Measurements from ENCODE around the gene FRAS1.

Gene FRAS1

DNA sequence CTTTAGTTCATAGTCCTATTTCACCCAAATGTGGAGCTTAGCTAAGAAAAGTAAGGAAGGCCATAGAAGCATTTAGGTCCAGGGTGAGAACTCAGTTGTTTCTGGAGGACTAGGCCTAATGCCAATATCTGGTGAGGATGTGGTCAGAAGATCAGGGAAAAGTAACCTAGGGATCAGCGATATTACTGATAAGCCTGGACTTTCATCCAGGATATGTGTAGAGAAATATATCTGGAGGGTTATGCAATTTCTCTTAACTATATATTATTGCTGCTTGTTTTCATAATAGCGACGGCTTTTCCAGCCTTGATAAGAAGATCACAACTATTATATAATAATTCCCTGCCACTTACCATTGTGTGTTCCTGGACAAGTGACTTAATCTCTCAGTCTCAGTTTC is 81.1 kb downstream of the FRAS1 start:
- POLR2A ChIA-PET, result no interaction called here
- CTCF ChIA-PET, result interaction anchor here (1.2 to 1.5 kb wide), 2 partner anchors 27 to 40 kb away, joined by 3 to 4 read pairs; no protein-coding TSS in a partner anchor
- DNase-seq (ENCODE audit: extremely low spot score), result no peak
- TF ChIP-seq, protein P1, sequence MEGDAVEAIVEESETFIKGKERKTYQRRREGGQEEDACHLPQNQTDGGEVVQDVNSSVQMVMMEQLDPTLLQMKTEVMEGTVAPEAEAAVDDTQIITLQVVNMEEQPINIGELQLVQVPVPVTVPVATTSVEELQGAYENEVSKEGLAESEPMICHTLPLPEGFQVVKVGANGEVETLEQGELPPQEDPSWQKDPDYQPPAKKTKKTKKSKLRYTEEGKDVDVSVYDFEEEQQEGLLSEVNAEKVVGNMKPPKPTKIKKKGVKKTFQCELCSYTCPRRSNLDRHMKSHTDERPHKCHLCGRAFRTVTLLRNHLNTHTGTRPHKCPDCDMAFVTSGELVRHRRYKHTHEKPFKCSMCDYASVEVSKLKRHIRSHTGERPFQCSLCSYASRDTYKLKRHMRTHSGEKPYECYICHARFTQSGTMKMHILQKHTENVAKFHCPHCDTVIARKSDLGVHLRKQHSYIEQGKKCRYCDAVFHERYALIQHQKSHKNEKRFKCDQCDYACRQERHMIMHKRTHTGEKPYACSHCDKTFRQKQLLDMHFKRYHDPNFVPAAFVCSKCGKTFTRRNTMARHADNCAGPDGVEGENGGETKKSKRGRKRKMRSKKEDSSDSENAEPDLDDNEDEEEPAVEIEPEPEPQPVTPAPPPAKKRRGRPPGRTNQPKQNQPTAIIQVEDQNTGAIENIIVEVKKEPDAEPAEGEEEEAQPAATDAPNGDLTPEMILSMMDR (IDR thresholded peaks at IDR 0.05; ENCODE audit: control extremely low read depth, extremely low read depth, low read depth, missing control alignments), result no peak

DNA sequence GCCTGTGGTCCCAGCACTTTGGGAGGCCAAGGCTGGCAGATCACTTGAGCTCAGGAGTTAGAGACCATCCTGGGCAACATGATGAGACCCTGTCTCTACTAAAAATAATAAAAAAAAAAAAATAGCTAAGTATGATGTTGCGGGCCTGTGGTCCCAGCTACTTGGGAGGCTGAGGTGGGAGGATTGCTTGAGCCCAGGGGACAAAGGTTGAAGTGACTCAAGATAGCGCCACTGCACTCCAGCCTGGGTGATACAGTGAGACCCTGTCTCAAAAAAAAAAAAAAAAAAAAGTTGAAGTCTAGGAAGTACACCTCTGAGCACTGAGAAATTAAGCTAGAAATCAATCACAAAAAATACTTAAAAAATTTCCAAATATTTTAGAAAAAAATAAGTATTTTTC is 86.5 kb downstream of the FRAS1 start:
- POLR2A ChIA-PET, result no interaction called here
- CTCF ChIA-PET, result interaction anchor here (1.3 kb wide), 1 partner anchor 9 kb away, joined by 3 read pairs; no protein-coding TSS in a partner anchor
- TF ChIP-seq, protein P1 (IDR thresholded peaks at IDR 0.05; ENCODE audit: control extremely low read depth, extremely low read depth, low read depth, missing control alignments), result no peak
- DNase-seq (ENCODE audit: extremely low spot score), result no peak

DNA sequence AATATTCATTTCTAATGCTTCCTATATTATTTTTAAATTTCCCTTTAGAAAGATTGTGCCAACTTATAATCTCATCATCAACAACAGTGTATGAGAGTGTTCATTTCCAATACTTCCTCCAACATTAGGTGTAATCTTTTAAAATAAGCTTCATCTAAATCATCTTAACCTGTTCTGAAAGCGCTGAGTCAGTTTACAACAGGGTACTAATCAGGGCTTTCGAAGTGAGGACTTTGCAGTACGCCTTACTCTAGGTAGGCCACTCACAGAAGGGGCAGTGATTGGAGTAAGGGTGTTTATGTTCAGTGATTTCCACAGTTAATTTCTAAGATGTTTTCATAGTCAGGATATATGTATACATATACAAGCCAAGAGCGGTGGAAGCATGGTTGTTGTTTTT is 87.9 kb downstream of the FRAS1 start:
- TF ChIP-seq, protein P1 (IDR thresholded peaks at IDR 0.05; ENCODE audit: control extremely low read depth, extremely low read depth, low read depth, missing control alignments), result no peak
- CTCF ChIA-PET, result no interaction called here
- POLR2A ChIA-PET, result no interaction called here
- no peak for DNase-seq (ENCODE audit: extremely low spot score)

DNA sequence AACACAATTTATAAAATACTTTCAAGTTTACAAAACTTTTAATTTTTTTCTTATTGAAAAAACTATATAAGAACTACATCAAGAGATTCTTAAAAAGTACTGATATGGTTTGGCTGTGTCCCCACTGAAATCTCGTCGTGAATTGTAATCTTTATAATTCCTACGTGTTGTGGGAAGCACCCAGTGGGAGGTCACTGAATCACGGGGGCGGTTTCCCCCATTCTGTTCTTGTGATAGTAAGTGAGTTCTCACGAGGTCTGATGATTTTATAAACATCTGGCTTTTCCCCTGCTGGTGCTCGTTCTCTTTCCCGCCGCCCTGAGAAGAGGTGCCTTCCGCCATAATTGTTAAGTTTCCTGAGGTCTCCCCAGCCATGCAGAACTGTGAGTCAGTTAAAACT is 88.5 kb downstream of the FRAS1 start:
- ChIA-PET POLR2A (no interaction called here), CTCF (no interaction called here)
- TF ChIP-seq, protein P1 (IDR thresholded peaks at IDR 0.05; ENCODE audit: control extremely low read depth, extremely low read depth, low read depth, missing control alignments), result no peak
- no peak for DNase-seq (ENCODE audit: extremely low spot score)

DNA sequence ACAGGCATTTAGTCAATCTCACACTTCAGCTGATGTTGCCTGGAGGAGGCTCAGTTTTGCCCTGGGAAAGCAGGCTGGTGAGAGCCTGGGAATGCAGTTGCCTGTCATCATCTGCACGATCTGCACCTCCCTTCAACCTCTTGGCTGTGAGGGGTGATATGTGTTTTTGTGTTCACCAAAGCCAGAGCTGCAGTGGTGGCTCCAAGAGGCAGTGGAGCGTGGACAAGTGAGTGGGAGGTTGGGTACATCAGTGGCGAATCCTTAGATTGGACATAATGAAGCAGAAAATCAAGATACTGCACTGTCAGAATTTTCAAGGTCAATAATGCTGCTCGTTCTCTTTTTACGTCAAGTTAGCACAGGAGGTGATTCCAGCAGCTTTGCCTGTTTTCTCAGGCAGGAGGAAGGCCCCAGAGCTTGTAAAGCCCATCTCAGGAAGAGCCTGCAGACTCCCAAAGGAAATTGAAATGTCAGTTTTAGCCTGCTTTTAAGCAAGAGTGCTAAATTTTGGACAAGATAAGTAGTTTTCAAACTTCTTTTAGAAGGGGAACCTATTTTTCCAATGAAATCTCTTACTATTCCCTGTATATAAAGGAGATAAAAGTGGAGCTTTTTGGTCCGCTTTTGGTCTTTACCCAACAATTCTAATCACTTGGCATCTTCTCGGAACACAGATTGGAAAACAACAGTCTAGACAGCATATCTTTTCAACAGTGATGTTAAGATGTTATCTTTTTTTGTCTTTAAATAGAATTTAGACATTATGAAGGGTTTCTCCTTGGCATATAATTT is 92.8 kb downstream of the FRAS1 start:
- TF ChIP-seq, protein P1 (IDR thresholded peaks at IDR 0.05; ENCODE audit: control extremely low read depth, extremely low read depth, low read depth, missing control alignments), result no peak
- DNase-seq (ENCODE audit: extremely low spot score), result no peak
- ChIA-PET POLR2A (no interaction called here), CTCF (interaction anchor here (1.2 to 1.7 kb wide), 3 partner anchors 8 to 21 kb away, joined by 3 to 4 read pairs (median 3); no protein-coding TSS in a partner anchor)

DNA sequence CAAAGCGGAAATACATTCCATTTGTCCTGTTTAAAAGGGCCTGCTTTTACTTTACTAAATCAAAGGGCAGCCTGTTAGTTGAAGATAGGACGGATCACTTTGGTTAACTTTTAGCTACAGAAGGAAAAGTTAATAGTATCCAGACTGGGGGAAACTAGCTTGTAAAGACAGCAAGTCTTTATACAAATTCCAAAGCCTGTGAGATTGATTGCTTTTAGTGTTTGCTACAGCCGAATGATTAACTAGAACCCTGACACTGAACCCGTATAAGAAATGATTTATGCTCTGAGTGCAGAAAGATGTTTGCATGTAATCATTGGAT is 93.4 kb downstream of the FRAS1 start:
- TF ChIP-seq, protein P1 (IDR thresholded peaks at IDR 0.05; ENCODE audit: control extremely low read depth, extremely low read depth, low read depth, missing control alignments), result no peak
- ChIA-PET CTCF (interaction anchor here (1.2 to 1.7 kb wide), 3 partner anchors 8 to 20 kb away, joined by 3 to 4 read pairs (median 3); no protein-coding TSS in a partner anchor), POLR2A (no interaction called here)
- no peak for DNase-seq (ENCODE audit: extremely low spot score)
